KMS-11 (cell line): Measurements from ENCODE around the gene HIVEP1.

ENCODE experiments used
- H2AFZ ChIP-seq: fragments of 200-600 bp; sonication (generic); 2 replicates; pipeline ENCODE4 v1.6.1; 2016; ENCODE audit warnings: antibody characterized with exemption, mixed run types, low read depth
- H3K27ac ChIP-seq: fragments of 200-600 bp; sonication (generic); 2 replicates; pipeline ENCODE4 v1.6.1; 2016; ENCODE audit warnings: mild to moderate bottlenecking, mixed run types
- H3K27me3 ChIP-seq: fragments of 200-600 bp; sonication (generic); 2 replicates; pipeline ENCODE4 v1.6.1; 2017; ENCODE audit warnings: mild to moderate bottlenecking, low read depth, mixed run types, moderate library complexity; ENCODE audit not compliant: insufficient read depth
- H3K36me3 ChIP-seq: fragments of 200-600 bp; sonication (generic); 2 replicates; pipeline ENCODE4 v1.6.1; 2017; ENCODE audit warnings: mild to moderate bottlenecking, mixed run types; ENCODE audit not compliant: insufficient read depth
- H3K4me1 ChIP-seq: fragments of 200-600 bp; sonication (generic); 2 replicates; pipeline ENCODE4 v1.6.1; 2016; ENCODE audit warnings: mild to moderate bottlenecking, low read depth, mixed run types; ENCODE audit not compliant: poor library complexity, severe bottlenecking
- H3K4me2 ChIP-seq: fragments of 200-600 bp; sonication (generic); 2 replicates; pipeline ENCODE4 v1.7.0; 2016; ENCODE audit warnings: mild to moderate bottlenecking, mixed run types
- H3K4me3 ChIP-seq: fragments of 200-600 bp; sonication (generic); IDR thresholded peaks from 2 replicates; pipeline ENCODE4 v1.6.1; 2017; ENCODE audit warnings: low read depth, low read length, mixed read lengths; ENCODE audit not compliant: insufficient read depth
- H3K79me2 ChIP-seq: fragments of 200-600 bp; sonication (generic); 2 replicates; pipeline ENCODE4 v1.6.1; 2016; ENCODE audit warnings: low read depth, mixed run types; ENCODE audit not compliant: insufficient read depth
- H3K9ac ChIP-seq: fragments of 200-600 bp; sonication (generic); 2 replicates; pipeline ENCODE4 v1.6.1; 2016; ENCODE audit warnings: mild to moderate bottlenecking, mixed run types
- H4K20me1 ChIP-seq: fragments of 200-600 bp; sonication (generic); 2 replicates; pipeline ENCODE4 v1.6.1; 2016; ENCODE audit warnings: mild to moderate bottlenecking, mixed run types; ENCODE audit not compliant: insufficient read depth
- CTCF ChIP-seq: fragments of 200-600 bp; sonication (generic); conservative IDR thresholded peaks from 2 replicates; pipeline ENCODE4 v1.6.1; 2017; ENCODE audit warnings: low read depth, mild to moderate bottlenecking, antibody characterized with exemption, low read length, moderate library complexity, mixed read lengths

HIVEP1 gene

GRCh38 chr6:12169377-12169776 is 157.3 kb downstream of the HIVEP1 start:
- Histone ChIP-seq H3K9ac (no peak overlapping the region), H3K79me2 (no peaks in the 10 kb centered on the region), H3K4me2 (no peak overlapping the region), H3K27ac (no peak overlapping the region), H4K20me1 (no peaks in the 10 kb centered on the region), H3K4me3 (no peak overlapping the region), H2AFZ (no peak overlapping the region), H3K36me3 (no peaks in the 10 kb centered on the region), H3K27me3 (no peaks in the 10 kb centered on the region), H3K4me1 (no peaks in the 10 kb centered on the region)
- no peak for TF ChIP-seq CTCF

DNA sequence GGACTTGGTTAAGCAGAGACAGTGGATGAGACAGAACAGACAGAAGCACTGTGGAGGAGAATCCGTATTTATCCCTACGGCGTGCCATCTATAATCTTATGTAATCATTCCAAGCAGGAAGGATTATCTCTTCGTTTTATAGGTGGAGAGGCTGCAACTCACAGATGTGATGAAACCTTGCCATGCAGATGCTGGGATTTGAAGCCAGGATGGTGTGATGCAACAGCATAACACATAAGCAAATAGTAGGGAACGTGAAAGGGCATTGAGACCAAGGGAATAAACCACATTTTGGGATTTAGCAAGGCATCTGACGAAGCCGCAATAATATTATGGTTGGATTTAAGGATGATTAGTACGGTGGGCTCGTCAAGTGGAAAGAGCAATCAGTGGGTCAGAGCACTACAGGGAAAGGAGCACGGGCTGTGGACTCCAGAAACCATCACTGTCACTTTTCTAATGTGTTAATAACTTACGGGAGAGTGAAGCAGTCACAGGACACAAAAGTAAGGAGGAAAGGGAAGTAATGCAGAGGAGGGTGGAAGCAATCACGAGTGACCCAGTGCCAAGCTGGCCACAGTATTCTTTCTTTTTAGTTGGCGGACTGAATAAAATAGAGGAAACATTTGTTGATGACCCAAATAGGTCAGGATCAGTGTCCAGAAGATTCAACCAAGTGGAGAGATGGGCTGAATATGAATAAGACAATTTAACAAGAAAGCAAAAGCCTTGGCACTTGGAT is 158.4 kb downstream of the HIVEP1 start:
- Histone ChIP-seq H2AFZ (no peak overlapping the region), H4K20me1 (no peaks in the 10 kb centered on the region), H3K27me3 (no peaks in the 10 kb centered on the region), H3K9ac (no peak overlapping the region), H3K4me1 (no peaks in the 10 kb centered on the region), H3K79me2 (no peaks in the 10 kb centered on the region), H3K4me3 (no peak overlapping the region), H3K4me2 (no peak overlapping the region), H3K36me3 (no peaks in the 10 kb centered on the region), H3K27ac (no peak overlapping the region)
- TF ChIP-seq CTCF = no peak

GRCh38 chr6:12171717-12172116 is 159.6 kb downstream of the HIVEP1 start:
- H3K4me3 ChIP-seq = no peak overlapping the region
- no peak for TF ChIP-seq CTCF
- no peak overlapping the region for H3K4me2 ChIP-seq
- no peaks in the 10 kb centered on the region for H3K27me3 ChIP-seq
- no peaks in the 10 kb centered on the region for H4K20me1 ChIP-seq
- H3K9ac ChIP-seq = no peak overlapping the region
- H3K4me1 ChIP-seq = no peaks in the 10 kb centered on the region
- H3K79me2 ChIP-seq = no peaks in the 10 kb centered on the region
- no peak overlapping the region for H3K27ac ChIP-seq
- H2AFZ ChIP-seq = no peak overlapping the region
- H3K36me3 ChIP-seq = no peaks in the 10 kb centered on the region

GRCh38 chr6:12172572-12172971 is 160.5 kb downstream of the HIVEP1 start:
- Histone ChIP-seq H3K4me3 (no peak overlapping the region), H3K36me3 (no peaks in the 10 kb centered on the region), H3K27me3 (no peaks in the 10 kb centered on the region), H3K79me2 (no peaks in the 10 kb centered on the region), H3K4me2 (no peak overlapping the region), H3K4me1 (no peaks in the 10 kb centered on the region), H3K27ac (no peak overlapping the region), H4K20me1 (no peaks in the 10 kb centered on the region), H3K9ac (no peak overlapping the region), H2AFZ (no peak overlapping the region)
- TF ChIP-seq CTCF = no peak
